HEK293 (cell line): Measurements from ENCODE around the gene DDX20.

Experiments
- CTCF ChIA-PET: fragments of 350-600 bp; formaldehyde crosslinking; extraction: SDS; loops from one replicate; lab custom pipeline; 2021; ENCODE audit warnings: antibody characterized with exemption; lab: Yijun Ruan, JAX
- POLR2A ChIA-PET: fragments of 300-600 bp; formaldehyde crosslinking; extraction: SDS; loops from one replicate; lab custom pipeline; 2020; ENCODE audit warnings: antibody characterized with exemption, inconsistent platforms; lab: Yijun Ruan, JAX
- H3K27ac ChIP-seq: fragments of 200-500 bp; sonication (Bioruptor generic); 2 replicates; pipeline ENCODE4 v1.5.1; 2014; ENCODE audit warnings: low read depth, low read length, control low read depth, inconsistent platforms; ENCODE audit errors: extremely low read depth
- H3K36me3 ChIP-seq, 2 experiments: fragments of 200-500 bp in 1 of 2; sonication (Bioruptor generic) in 1 of 2; 1 replicate in 1 of 2; 2 replicates in 1 of 2; pipeline ENCODE4 v1.5.1; 2014 to 2017; ENCODE audit warnings: inconsistent platforms in 2 of 2, low read length in 2 of 2; ENCODE audit not compliant: control insufficient read depth in 2 of 2, insufficient read depth in 1 of 2
- H3K4me1 ChIP-seq: fragments of 200-500 bp; sonication (Bioruptor generic); 2 replicates; pipeline ENCODE4 v1.5.1; 2014; ENCODE audit warnings: mild to moderate bottlenecking, low read length, inconsistent platforms; ENCODE audit not compliant: control insufficient read depth, insufficient read depth
- H3K4me3 ChIP-seq: 2 replicates; pipeline ENCODE4 v1.5.1; 2011; ENCODE audit warnings: low read depth, mild to moderate bottlenecking, control low read depth, low read length, moderate library complexity
- H3K9me3 ChIP-seq: fragments of 200-500 bp; sonication (Bioruptor generic); 2 replicates; pipeline ENCODE4 v1.5.1; 2014; ENCODE audit warnings: low read depth, low read length, inconsistent platforms; ENCODE audit not compliant: control insufficient read depth, insufficient read depth
- BCL6B ChIP-seq: fragments of 450-650 bp; formaldehyde crosslinking; IDR thresholded peaks from 2 replicates; pipeline ENCODE4 v1.5.1; 2017; ENCODE audit warnings: missing biosample characterization, missing genetic modification characterization
- CTCF ChIP-seq: fragments of 450-650 bp; formaldehyde crosslinking; IDR thresholded peaks from 2 replicates; pipeline ENCODE4 v1.5.1; 2016; ENCODE audit warnings: missing biosample characterization, missing genetic modification characterization
- GLI4 ChIP-seq: fragments of 450-650 bp; formaldehyde crosslinking; IDR thresholded peaks from 2 replicates; pipeline ENCODE4 v1.5.1; 2016; ENCODE audit warnings: missing biosample characterization, missing genetic modification characterization
- HOXC10 ChIP-seq: sonication (generic); formaldehyde crosslinking; IDR thresholded peaks from 2 replicates; pipeline ENCODE4 v1.8.1; 2023; ENCODE audit warnings: mild to moderate bottlenecking, missing genetic modification reagents
- SETDB1 ChIP-seq: IDR thresholded peaks from one replicate; pipeline ENCODE4 v1.6.1; 2017; ENCODE audit warnings: mild to moderate bottlenecking, low read length, moderate library complexity, mixed read lengths; ENCODE audit not compliant: insufficient read length
- TCF7L2 ChIP-seq: IDR thresholded peaks from 2 replicates; pipeline ENCODE4 v1.6.1; 2011; ENCODE audit warnings: low read depth, mild to moderate bottlenecking, inconsistent platforms, low read length, moderate library complexity, borderline replicate concordance
- ZBTB1 ChIP-seq: fragments of 450-650 bp; formaldehyde crosslinking; IDR thresholded peaks from 2 replicates; pipeline ENCODE4 v1.5.1; 2016; ENCODE audit warnings: missing biosample characterization, missing genetic modification characterization
- ZBTB17 ChIP-seq: fragments of 450-650 bp; formaldehyde crosslinking; IDR thresholded peaks from 2 replicates; pipeline ENCODE4 v1.5.1; 2016; ENCODE audit warnings: missing biosample characterization, missing genetic modification characterization
- ZBTB6 ChIP-seq: fragments of 450-650 bp; formaldehyde crosslinking; IDR thresholded peaks from 2 replicates; pipeline ENCODE4 v1.5.1; 2017; ENCODE audit warnings: missing biosample characterization, missing genetic modification characterization
- ZBTB7A ChIP-seq: fragments of 450-650 bp; formaldehyde crosslinking; IDR thresholded peaks from 2 replicates; pipeline ENCODE4 v1.5.1; 2016; ENCODE audit warnings: low read depth, missing biosample characterization, missing genetic modification characterization
- ZNF19 ChIP-seq: fragments of 450-650 bp; formaldehyde crosslinking; IDR thresholded peaks from 2 replicates; pipeline ENCODE4; 2016; ENCODE audit warnings: missing biosample characterization, missing genetic modification characterization, low read depth
- ZNF2 ChIP-seq: fragments of 450-650 bp; formaldehyde crosslinking; IDR thresholded peaks from 2 replicates; pipeline ENCODE4 v1.5.1; 2016; ENCODE audit warnings: missing biosample characterization, missing genetic modification characterization
- ZNF239 ChIP-seq: fragments of 450-650 bp; formaldehyde crosslinking; IDR thresholded peaks from 2 replicates; pipeline ENCODE4 v1.5.1; 2016; ENCODE audit warnings: missing biosample characterization, missing genetic modification characterization
- ZNF24 ChIP-seq: fragments of 450-650 bp; formaldehyde crosslinking; IDR thresholded peaks from 2 replicates; pipeline ENCODE4 v1.5.1; 2016; ENCODE audit warnings: missing biosample characterization, missing genetic modification characterization
- ZNF248 ChIP-seq: fragments of 450-650 bp; formaldehyde crosslinking; IDR thresholded peaks from 2 replicates; pipeline ENCODE4 v1.5.1; 2017; ENCODE audit warnings: missing biosample characterization, missing genetic modification characterization
- ZNF26 ChIP-seq: fragments of 450-650 bp; formaldehyde crosslinking; IDR thresholded peaks from 2 replicates; pipeline ENCODE4 v1.5.1; 2016; ENCODE audit warnings: missing biosample characterization, missing genetic modification characterization
- ZNF341 ChIP-seq: fragments of 450-650 bp; formaldehyde crosslinking; IDR thresholded peaks from 2 replicates; pipeline ENCODE4; 2016; ENCODE audit warnings: low read depth, missing biosample characterization, missing genetic modification characterization
- ZNF350 ChIP-seq: fragments of 450-650 bp; formaldehyde crosslinking; IDR thresholded peaks from 2 replicates; pipeline ENCODE4 v1.5.0; 2017; ENCODE audit warnings: missing biosample characterization, mild to moderate bottlenecking, missing genetic modification characterization
- ZNF391 ChIP-seq: fragments of 450-650 bp; formaldehyde crosslinking; IDR thresholded peaks from 2 replicates; pipeline ENCODE4 v1.5.1; 2016; ENCODE audit warnings: low read depth, missing biosample characterization, missing genetic modification characterization, borderline replicate concordance
- ZNF423 ChIP-seq: fragments of 450-650 bp; formaldehyde crosslinking; IDR thresholded peaks from 2 replicates; pipeline ENCODE4 v1.5.1; 2016; ENCODE audit warnings: missing biosample characterization, missing genetic modification characterization
- ZNF529 ChIP-seq: fragments of 450-650 bp; formaldehyde crosslinking; IDR thresholded peaks from 2 replicates; pipeline ENCODE4 v1.5.1; 2017; ENCODE audit warnings: missing genetic modification characterization, missing biosample characterization; ENCODE audit not compliant: insufficient replicate concordance
- ZNF600 ChIP-seq: fragments of 450-650 bp; formaldehyde crosslinking; IDR thresholded peaks from 2 replicates; pipeline ENCODE4 v1.5.1; 2016; ENCODE audit warnings: missing biosample characterization, missing genetic modification characterization
- ZNF626 ChIP-seq: fragments of 450-650 bp; sonication (Bioruptor Pico); formaldehyde crosslinking; IDR thresholded peaks from 2 replicates; pipeline ENCODE4 v1.5.1; 2018; ENCODE audit warnings: missing biosample characterization, missing genetic modification characterization, inconsistent platforms
- ZNF677 ChIP-seq: fragments of 450-650 bp; IDR thresholded peaks from 2 replicates; pipeline ENCODE4 v1.5.0; 2018; ENCODE audit warnings: missing biosample characterization, mild to moderate bottlenecking, missing genetic modification characterization, moderate library complexity
- ZNF707 ChIP-seq: fragments of 450-650 bp; formaldehyde crosslinking; IDR thresholded peaks from 2 replicates; pipeline ENCODE4 v1.5.1; 2016; ENCODE audit warnings: missing biosample characterization, missing genetic modification characterization
- ZNF76 ChIP-seq: fragments of 450-650 bp; formaldehyde crosslinking; IDR thresholded peaks from 2 replicates; pipeline ENCODE4; 2016; ENCODE audit warnings: low read depth, missing biosample characterization, missing genetic modification characterization, borderline replicate concordance
- ZNF776 ChIP-seq: fragments of 450-650 bp; formaldehyde crosslinking; IDR thresholded peaks from 2 replicates; pipeline ENCODE4 v1.5.0; 2017; ENCODE audit warnings: missing biosample characterization, missing genetic modification characterization, borderline replicate concordance
- ZNF777 ChIP-seq: fragments of 450-650 bp; formaldehyde crosslinking; IDR thresholded peaks from 2 replicates; pipeline ENCODE4 v1.5.1; 2017; ENCODE audit warnings: missing biosample characterization, missing genetic modification characterization, borderline replicate concordance
- ZXDB ChIP-seq: fragments of 450-650 bp; formaldehyde crosslinking; IDR thresholded peaks from 2 replicates; pipeline ENCODE4 v1.5.1; 2016; ENCODE audit warnings: missing biosample characterization, missing genetic modification characterization

Gene DDX20

GRCh38 chr1:111793923-111794322 is 38.2 kb downstream of the DDX20 start (continued):
- TF ChIP-seq ZNF776 (tag by site-specific recombination) (no peak), ZNF777 (tag by site-specific recombination) (no peak), ZNF26 (tag by site-specific recombination) (no peak), ZNF677 (no peak), ZBTB1 (no peak), ZNF529 (no peak), ZBTB7A (tag by site-specific recombination) (no peak), ZXDB (tag by site-specific recombination) (no peak), ZNF341 (tag by site-specific recombination) (no peak), ZNF391 (tag by site-specific recombination) (no peak)

- no peak overlapping the region for H3K27ac ChIP-seq
- ChIA-PET POLR2A (no interaction called here), CTCF (interaction anchor here (1.3 to 1.7 kb wide), 2 partner anchors 26 to 82 kb away, joined by 5 to 6 read pairs; no protein-coding TSS in a partner anchor)
Observed at GRCh38 chr1:111795401-111795800, 39.7 kb downstream of the DDX20 start.

GRCh38 chr1:111798580-111798979 is 42.9 kb downstream of the DDX20 start:
- CTCF ChIA-PET: interaction anchor here (0.6 kb wide), 1 partner anchor 348 kb away, joined by 4 read pairs; no protein-coding TSS in a partner anchor
- no peaks in the 10 kb centered on the region for H3K4me1 ChIP-seq
- no peak overlapping the region for H3K27ac ChIP-seq
- no peaks in the 10 kb centered on the region for H3K36me3 ChIP-seq
- POLR2A ChIA-PET: no interaction called here
- no peak for TF ChIP-seq CTCF
- TF ChIP-seq ZNF626 (tag by site-specific recombination): no peak
- no peak for TF ChIP-seq ZNF24 (tag by site-specific recombination)
- no peak for TF ChIP-seq ZNF350 (tag by site-specific recombination)
- TF ChIP-seq TCF7L2: no peak
- no peak for TF ChIP-seq BCL6B (tag by site-specific recombination)
- no peak for TF ChIP-seq ZNF600 (tag by site-specific recombination)
- no peaks in the 10 kb centered on the region for H3K9me3 ChIP-seq
- H3K4me3 ChIP-seq: no peak overlapping the region

More at GRCh38 chr1:111795401-111795800, 39.7 kb downstream of the DDX20 start:
- Histone ChIP-seq H3K9me3 (no peaks in the 10 kb centered on the region), H3K36me3 (no peaks in the 10 kb centered on the region), H3K4me1 (no peaks in the 10 kb centered on the region), H3K4me3 (no peak overlapping the region)
- no peak for TF ChIP-seq ZBTB17 (tag by site-specific recombination)
- no peak for TF ChIP-seq ZBTB6 (tag by site-specific recombination)
- no peak for TF ChIP-seq ZNF350 (tag by site-specific recombination)
- TF ChIP-seq HOXC10 (CRISPR knock-in tag): no peak
- no peak for TF ChIP-seq ZNF19
- TF ChIP-seq SETDB1: no peak
- TF ChIP-seq ZNF248 (tag by site-specific recombination): no peak
- TF ChIP-seq ZNF76 (tag by site-specific recombination): no peak
- no peak for TF ChIP-seq ZNF26 (tag by site-specific recombination)
- TF ChIP-seq ZNF239 (tag by site-specific recombination): no peak
- no peak for TF ChIP-seq GLI4
- no peak for TF ChIP-seq ZNF423 (tag by site-specific recombination)
- TF ChIP-seq ZNF2 (tag by site-specific recombination): no peak
- TF ChIP-seq ZNF707 (tag by site-specific recombination): no peak
